ENCODE results near the gene BCORL1. TPM values are rescaled to one million over a fixed set of nuclear protein-coding genes. Genes with fewer than 3 reads are reported as not detected.

BCORL1 gene
- total and polyA plus RNA-seq, 2 of the 8 experiments (the other 6 are each of a cell fraction or from before 2014, with no cell fraction given): 1.4 to 6.2 TPM

DNA sequence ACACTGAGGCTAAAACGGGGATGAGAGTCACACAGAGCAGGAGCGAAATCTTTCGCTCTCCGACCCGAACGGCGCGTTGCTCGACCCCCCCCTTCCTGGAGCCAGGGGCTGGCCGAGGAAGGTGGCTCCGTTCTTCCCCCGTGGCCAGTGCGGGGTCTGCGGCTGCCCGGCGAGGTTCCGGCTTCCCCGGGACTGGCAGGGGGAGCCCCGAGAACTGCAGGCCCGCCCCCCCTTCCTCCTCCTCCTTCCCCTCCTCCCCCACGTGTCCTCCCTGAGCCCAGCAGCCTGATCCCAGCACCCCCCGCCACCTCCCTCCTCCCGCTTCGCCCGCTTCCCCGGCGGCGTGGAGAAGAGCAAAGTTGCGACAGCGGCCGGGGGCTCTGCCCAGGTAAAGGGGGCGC lies 2.4 kb upstream of the BCORL1 start:
- Histone ChIP-seq H2BK15ac (ENCODE audit: low read length) (no peak overlapping the region), H3K36me3 (ENCODE audit: control insufficient read depth in 2 of 4, insufficient read depth in 4 of 4, low read length in 3 of 4) (no peaks in the 10 kb centered on the region), H3K4me3 (ENCODE audit: extremely low read depth in 1 of 4, insufficient read depth in 2 of 4, low read depth in 3 of 4, low read length in 4 of 4) (peak overlapping the region in 1 of 4 experiments; percentile 13; a peak in 1 of 8 replicates), H3K79me1 (ENCODE audit: low read depth, low read length) (no peaks in the 10 kb centered on the region), H2AK5ac (ENCODE audit: low read depth, low read length) (no peak overlapping the region), H3K4me1 (replicated peaks in 1 of 4; ENCODE audit: control insufficient read depth in 3 of 4, insufficient read depth in 4 of 4, low read length in 3 of 4) (peaks cover 0 to 5% (median 1%) of the 10 kb centered on the region in 4 experiments; a peak in 1 of 7 replicates), H4K5ac (ENCODE audit: insufficient read length, low read depth, low read length) (no peak overlapping the region), H4K8ac (ENCODE audit: extremely low read depth, insufficient read depth, low read length) (no peak overlapping the region), H3K18ac (ENCODE audit: extremely low read depth, low read length) (no peak overlapping the region), H4K20me1 (replicated peaks in 1 of 2; ENCODE audit: control insufficient read depth in 1 of 2, insufficient read depth in 2 of 2, low read length in 2 of 2) (no peaks in the 10 kb centered on the region), H3K56ac (replicated peaks; ENCODE audit: insufficient read length, low read depth, low read length) (no peak overlapping the region), H2AFZ (ENCODE audit: low read length) (no peak overlapping the region), H3K23me2 (ENCODE audit: low read depth, low read length) (peaks cover 6% of the 10 kb centered on the region; the same call in 1 of the 2 replicates), H2BK12ac (ENCODE audit: low read depth, low read length) (no peak overlapping the region), H3K4ac (replicated peaks; ENCODE audit: insufficient read length, low read depth, low read length) (no peak overlapping the region), H3K4me2 (ENCODE audit: insufficient read depth in 1 of 2, low read depth in 2 of 2, low read length in 2 of 2) (peak overlapping the region in 1 of 2 experiments; percentile 54; a peak in 3 of 4 replicates), H3K27ac (ENCODE audit: low read depth, low read length) (no peak overlapping the region), H3K79me2 (ENCODE audit: control insufficient read depth in 1 of 2, insufficient read depth in 2 of 2, low read length in 2 of 2) (no peaks in the 10 kb centered on the region; a peak in 1 of 4 replicates), H2BK120ac (replicated peaks; ENCODE audit: low read depth, low read length) (no peak overlapping the region), H4K91ac (replicated peaks; ENCODE audit: insufficient read length, low read length) (no peak overlapping the region), H2BK5ac (ENCODE audit: low read depth, low read length) (no peak overlapping the region), H3K14ac (ENCODE audit: insufficient read length) (no peak overlapping the region), H3K9ac (replicated peaks in 1 of 4; ENCODE audit: extremely low read depth in 1 of 4, low read depth in 3 of 4, low read length in 3 of 4) (no peak overlapping the region), H3K27me3 (replicated peaks in 1 of 4; ENCODE audit: control insufficient read depth in 3 of 4, extremely low read depth in 1 of 4, insufficient read depth in 3 of 4, low read length in 3 of 4) (peaks cover 4 to 41% (median 33%) of the 10 kb centered on the region in 4 experiments), H3K23ac (ENCODE audit: insufficient read length) (no peak overlapping the region), H2BK20ac (ENCODE audit: low read length) (no peak overlapping the region), H3K9me3 (ENCODE audit: insufficient read depth in 2 of 2, low read depth in 1 of 2, low read length in 1 of 2) (no peaks in the 10 kb centered on the region)
- peak in 1 of 2 experiments; percentile 46 for DNase-seq (ENCODE audit: low read depth in 1 of 2, low spot score in 2 of 2)
- CTCF ChIA-PET (ENCODE audit: partially characterized antibody): interaction anchor here (0.9 to 1.2 kb wide), 2 partner anchors 46 to 54 kb away, joined by 3 to 4 read pairs; no protein-coding TSS in a partner anchor
- POLR2A ChIA-PET (ENCODE audit: partially characterized antibody): interaction anchor here (2.3 kb wide), 1 partner anchor 19 kb away, joined by 9 read pairs; no protein-coding TSS in a partner anchor
- no CpG with 5 or more reads among the region's 32 CpGs for WGBS, 2 experiments (ENCODE audit: extremely low coverage in 1 of 2, insufficient coverage in 1 of 2, insufficient read length in 1 of 2, insufficient replicate concordance in 2 of 2, low coverage in 1 of 2, low lambda C conversion rate in 2 of 2, missing lambda C conversion rate in 1 of 2)
- FAIRE-seq: no peak
- TF ChIP-seq BCL11A (IDR thresholded peaks at IDR 0.05; ENCODE audit: low read depth in 2 of 2, low read length in 2 of 2): no peak
- TF ChIP-seq SUZ12 (IDR thresholded peaks at IDR 0.05; ENCODE audit: low read length): peak; percentile 6; the same call in 1 of the 2 replicates
- TF ChIP-seq EGR1 (IDR thresholded peaks at IDR 0.05; ENCODE audit: borderline replicate concordance, low read depth, low read length): no peak
